ENCODE measurements around the gene AHCY.

DNA sequence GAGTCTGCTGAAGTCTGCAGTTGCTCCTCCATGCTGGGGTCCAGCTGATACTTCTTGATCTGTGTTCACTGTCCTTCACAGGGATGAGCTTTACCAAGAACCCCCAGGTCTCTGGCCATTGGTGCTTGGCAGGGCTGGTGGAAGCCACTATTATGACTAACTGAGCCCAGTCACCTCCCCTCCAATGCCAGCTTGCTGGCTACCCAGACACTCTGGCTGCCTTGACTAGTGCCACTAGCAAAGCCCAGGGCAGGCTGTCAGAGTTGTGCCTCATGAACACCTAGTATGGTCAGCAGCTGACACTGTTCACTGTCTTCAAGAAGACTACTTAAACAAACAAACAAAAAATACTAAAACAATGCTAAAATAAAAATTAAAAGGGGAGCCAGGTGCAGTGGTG, 53.1 kb downstream of the AHCY start:
- TF ChIP-seq SMAD3 (CRISPR knock-in tag; IDR thresholded peaks at IDR 0.05; ENCODE audit: borderline replicate concordance) (no peak), JAZF1 (CRISPR knock-in tag; IDR thresholded peaks at IDR 0.05) (no peak), MXD4 (CRISPR knock-in tag; IDR thresholded peaks at IDR 0.05; ENCODE audit: borderline replicate concordance) (no peak), CREB1 (CRISPR knock-in tag; IDR thresholded peaks at IDR 0.05) (no peak), KAT7 (CRISPR knock-in tag; IDR thresholded peaks at IDR 0.05; ENCODE audit: borderline replicate concordance) (no peak)
- TF ChIP-seq, protein P1, sequence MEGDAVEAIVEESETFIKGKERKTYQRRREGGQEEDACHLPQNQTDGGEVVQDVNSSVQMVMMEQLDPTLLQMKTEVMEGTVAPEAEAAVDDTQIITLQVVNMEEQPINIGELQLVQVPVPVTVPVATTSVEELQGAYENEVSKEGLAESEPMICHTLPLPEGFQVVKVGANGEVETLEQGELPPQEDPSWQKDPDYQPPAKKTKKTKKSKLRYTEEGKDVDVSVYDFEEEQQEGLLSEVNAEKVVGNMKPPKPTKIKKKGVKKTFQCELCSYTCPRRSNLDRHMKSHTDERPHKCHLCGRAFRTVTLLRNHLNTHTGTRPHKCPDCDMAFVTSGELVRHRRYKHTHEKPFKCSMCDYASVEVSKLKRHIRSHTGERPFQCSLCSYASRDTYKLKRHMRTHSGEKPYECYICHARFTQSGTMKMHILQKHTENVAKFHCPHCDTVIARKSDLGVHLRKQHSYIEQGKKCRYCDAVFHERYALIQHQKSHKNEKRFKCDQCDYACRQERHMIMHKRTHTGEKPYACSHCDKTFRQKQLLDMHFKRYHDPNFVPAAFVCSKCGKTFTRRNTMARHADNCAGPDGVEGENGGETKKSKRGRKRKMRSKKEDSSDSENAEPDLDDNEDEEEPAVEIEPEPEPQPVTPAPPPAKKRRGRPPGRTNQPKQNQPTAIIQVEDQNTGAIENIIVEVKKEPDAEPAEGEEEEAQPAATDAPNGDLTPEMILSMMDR (IDR thresholded peaks at IDR 0.05): no peak
- TF ChIP-seq, protein P2, sequence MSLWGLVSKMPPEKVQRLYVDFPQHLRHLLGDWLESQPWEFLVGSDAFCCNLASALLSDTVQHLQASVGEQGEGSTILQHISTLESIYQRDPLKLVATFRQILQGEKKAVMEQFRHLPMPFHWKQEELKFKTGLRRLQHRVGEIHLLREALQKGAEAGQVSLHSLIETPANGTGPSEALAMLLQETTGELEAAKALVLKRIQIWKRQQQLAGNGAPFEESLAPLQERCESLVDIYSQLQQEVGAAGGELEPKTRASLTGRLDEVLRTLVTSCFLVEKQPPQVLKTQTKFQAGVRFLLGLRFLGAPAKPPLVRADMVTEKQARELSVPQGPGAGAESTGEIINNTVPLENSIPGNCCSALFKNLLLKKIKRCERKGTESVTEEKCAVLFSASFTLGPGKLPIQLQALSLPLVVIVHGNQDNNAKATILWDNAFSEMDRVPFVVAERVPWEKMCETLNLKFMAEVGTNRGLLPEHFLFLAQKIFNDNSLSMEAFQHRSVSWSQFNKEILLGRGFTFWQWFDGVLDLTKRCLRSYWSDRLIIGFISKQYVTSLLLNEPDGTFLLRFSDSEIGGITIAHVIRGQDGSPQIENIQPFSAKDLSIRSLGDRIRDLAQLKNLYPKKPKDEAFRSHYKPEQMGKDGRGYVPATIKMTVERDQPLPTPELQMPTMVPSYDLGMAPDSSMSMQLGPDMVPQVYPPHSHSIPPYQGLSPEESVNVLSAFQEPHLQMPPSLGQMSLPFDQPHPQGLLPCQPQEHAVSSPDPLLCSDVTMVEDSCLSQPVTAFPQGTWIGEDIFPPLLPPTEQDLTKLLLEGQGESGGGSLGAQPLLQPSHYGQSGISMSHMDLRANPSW (CRISPR knock-in tag; conservative IDR thresholded peaks at IDR 0.05; ENCODE audit: low read depth): no peak
